ENCODE data around the gene CCDC88C. TPM values are rescaled to one million over a fixed set of nuclear protein-coding genes. Genes with fewer than 3 reads are reported as not detected.

The CCDC88C gene
- total and polyA plus RNA-seq, 4 donors: 16.5 to 66.0 (median 32.1) TPM

GRCh38 chr14:91302391-91302790 is 115.2 kb downstream of the CCDC88C start:
- Histone ChIP-seq H3K4me1 (ENCODE audit: control insufficient read depth in 5 of 5, insufficient read depth in 5 of 5, low read length in 5 of 5) (peaks cover 0 to 3% (median 0%) of the 10 kb centered on the region in 5 donors), H3K4me3 (no peak overlapping the region), H3K9me3 (ENCODE audit: control insufficient read depth in 4 of 4, insufficient read depth in 3 of 4, low read length in 3 of 4) (no peaks in the 10 kb centered on the region), H3K9ac (ENCODE audit: insufficient read depth in 1 of 2, low read length in 2 of 2) (no peak overlapping the region), H3K27me3 (ENCODE audit: control insufficient read depth in 3 of 3, insufficient read depth in 3 of 3, low read length in 2 of 3) (no peaks in the 10 kb centered on the region), H3K36me3 (ENCODE audit: control insufficient read depth in 4 of 4, insufficient read depth in 4 of 4, low read length in 4 of 4) (peaks cover 0 to 32% (median 2%) of the 10 kb centered on the region in 4 donors), H3K27ac (ENCODE audit: low read depth in 1 of 2, low read length in 1 of 2) (no peak overlapping the region)
- 91 to 93% methylated on average over 3 of the region's 3 CpGs for WGBS, 2 donors
- ATAC-seq (ENCODE audit: insufficient read depth, low FRiP score): no peak
- no peak for DNase-seq
- TF ChIP-seq, protein P1, sequence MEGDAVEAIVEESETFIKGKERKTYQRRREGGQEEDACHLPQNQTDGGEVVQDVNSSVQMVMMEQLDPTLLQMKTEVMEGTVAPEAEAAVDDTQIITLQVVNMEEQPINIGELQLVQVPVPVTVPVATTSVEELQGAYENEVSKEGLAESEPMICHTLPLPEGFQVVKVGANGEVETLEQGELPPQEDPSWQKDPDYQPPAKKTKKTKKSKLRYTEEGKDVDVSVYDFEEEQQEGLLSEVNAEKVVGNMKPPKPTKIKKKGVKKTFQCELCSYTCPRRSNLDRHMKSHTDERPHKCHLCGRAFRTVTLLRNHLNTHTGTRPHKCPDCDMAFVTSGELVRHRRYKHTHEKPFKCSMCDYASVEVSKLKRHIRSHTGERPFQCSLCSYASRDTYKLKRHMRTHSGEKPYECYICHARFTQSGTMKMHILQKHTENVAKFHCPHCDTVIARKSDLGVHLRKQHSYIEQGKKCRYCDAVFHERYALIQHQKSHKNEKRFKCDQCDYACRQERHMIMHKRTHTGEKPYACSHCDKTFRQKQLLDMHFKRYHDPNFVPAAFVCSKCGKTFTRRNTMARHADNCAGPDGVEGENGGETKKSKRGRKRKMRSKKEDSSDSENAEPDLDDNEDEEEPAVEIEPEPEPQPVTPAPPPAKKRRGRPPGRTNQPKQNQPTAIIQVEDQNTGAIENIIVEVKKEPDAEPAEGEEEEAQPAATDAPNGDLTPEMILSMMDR (IDR thresholded peaks at IDR 0.05; ENCODE audit: control extremely low read depth, extremely low read depth): no peak

DNA sequence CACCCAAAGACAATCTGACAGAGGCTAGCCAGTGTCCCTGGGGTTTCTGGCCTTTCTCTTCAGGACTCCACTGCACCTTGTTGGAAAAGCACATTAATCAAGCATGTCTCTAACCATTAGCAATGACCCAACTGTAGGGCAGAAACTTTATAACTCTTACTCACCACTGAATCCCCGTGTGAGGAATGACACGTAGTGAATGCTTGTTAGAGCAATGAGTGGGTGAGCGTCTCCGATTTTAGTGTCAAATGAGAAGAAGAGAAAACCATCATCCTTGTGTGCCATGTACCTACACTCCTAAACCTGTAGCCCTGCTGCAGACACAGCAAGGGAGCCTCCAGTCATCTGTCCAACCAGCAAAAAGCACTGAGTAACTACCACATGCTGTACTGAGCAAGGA is 116.7 kb downstream of the CCDC88C start:
- ATAC-seq (ENCODE audit: insufficient read depth, low FRiP score) (no peak), DNase-seq (no peak)
- no peak overlapping the region for H3K9ac ChIP-seq (ENCODE audit: insufficient read depth in 1 of 2, low read length in 2 of 2)
- H3K4me1 ChIP-seq (ENCODE audit: control insufficient read depth in 5 of 5, insufficient read depth in 5 of 5, low read length in 5 of 5): peaks cover 0 to 3% (median 0%) of the 10 kb centered on the region in 5 donors
- TF ChIP-seq, protein P1 (IDR thresholded peaks at IDR 0.05; ENCODE audit: control extremely low read depth, extremely low read depth): no peak
- H3K27me3 ChIP-seq (ENCODE audit: control insufficient read depth in 3 of 3, insufficient read depth in 3 of 3, low read length in 2 of 3): no peaks in the 10 kb centered on the region
- WGBS, 2 donors: 93 to 94% methylated on average over 4 of the region's 4 CpGs
- H3K27ac ChIP-seq (ENCODE audit: low read depth in 1 of 2, low read length in 1 of 2): no peak overlapping the region
- H3K9me3 ChIP-seq (ENCODE audit: control insufficient read depth in 4 of 4, insufficient read depth in 3 of 4, low read length in 3 of 4): no peaks in the 10 kb centered on the region
- peaks cover 0 to 38% (median 2%) of the 10 kb centered on the region in 4 donors for H3K36me3 ChIP-seq (ENCODE audit: control insufficient read depth in 4 of 4, insufficient read depth in 4 of 4, low read length in 4 of 4)
- H3K4me3 ChIP-seq: no peak overlapping the region

GRCh38 chr14:91300283-91300895 is 117.2 kb downstream of the CCDC88C start:
- H3K27me3 ChIP-seq (ENCODE audit: control insufficient read depth in 3 of 3, insufficient read depth in 3 of 3, low read length in 2 of 3): no peaks in the 10 kb centered on the region
- peaks cover 0 to 3% (median 0%) of the 10 kb centered on the region in 5 donors for H3K4me1 ChIP-seq (ENCODE audit: control insufficient read depth in 5 of 5, insufficient read depth in 5 of 5, low read length in 5 of 5)
- H3K36me3 ChIP-seq (ENCODE audit: control insufficient read depth in 4 of 4, insufficient read depth in 4 of 4, low read length in 4 of 4): peaks cover 0 to 37% (median 2%) of the 10 kb centered on the region in 4 donors
- no peak overlapping the region for H3K9ac ChIP-seq (ENCODE audit: insufficient read depth in 1 of 2, low read length in 2 of 2)
- WGBS, 2 donors: 88 to 94% methylated on average over 10 of the region's 10 CpGs
- ATAC-seq (ENCODE audit: insufficient read depth, low FRiP score) (no peak), DNase-seq (no peak)
- H3K4me3 ChIP-seq: no peak overlapping the region
- H3K9me3 ChIP-seq (ENCODE audit: control insufficient read depth in 4 of 4, insufficient read depth in 3 of 4, low read length in 3 of 4): no peaks in the 10 kb centered on the region
- H3K27ac ChIP-seq (ENCODE audit: low read depth in 1 of 2, low read length in 1 of 2): no peak overlapping the region
- TF ChIP-seq, protein P1 (IDR thresholded peaks at IDR 0.05; ENCODE audit: control extremely low read depth, extremely low read depth): no peak

All from lung (tissue), 12 donors.